GM12892 (cell line): ENCODE measurements around the gene MED9.

ENCODE experiments used
- DNase-seq: peaks from one replicate; pipeline ENCODE4 v3.0.0; 2011; ENCODE audit not compliant: insufficient read length
- FAIRE-seq: peaks from 2 replicates; lab custom pipeline; 2011; peaks lifted over from hg19 to GRCh38; lab: Jason Lieb, UNC
- POLR2A ChIP-seq: IDR thresholded peaks from 2 replicates; pipeline ENCODE4 v1.6.1; 2011; ENCODE audit warnings: low read depth, low read length, control low read depth
- POLR2AphosphoS5 ChIP-seq: IDR thresholded peaks from 2 replicates; pipeline ENCODE4 v1.6.1; 2011; ENCODE audit warnings: low read depth, low read length, control low read depth
- TAF1 ChIP-seq: IDR thresholded peaks from 2 replicates; pipeline ENCODE4 v1.6.1; 2011; ENCODE audit warnings: low read depth, mild to moderate bottlenecking, control low read depth, low read length, borderline replicate concordance

The MED9 gene

GRCh38 chr17:17526369-17526768 lies 49.6 kb downstream of the MED9 start:
- TF ChIP-seq TAF1 (no peak), POLR2AphosphoS5 (no peak), POLR2A (no peak)
- DNase-seq (no peak), FAIRE-seq (no peak)

DNA sequence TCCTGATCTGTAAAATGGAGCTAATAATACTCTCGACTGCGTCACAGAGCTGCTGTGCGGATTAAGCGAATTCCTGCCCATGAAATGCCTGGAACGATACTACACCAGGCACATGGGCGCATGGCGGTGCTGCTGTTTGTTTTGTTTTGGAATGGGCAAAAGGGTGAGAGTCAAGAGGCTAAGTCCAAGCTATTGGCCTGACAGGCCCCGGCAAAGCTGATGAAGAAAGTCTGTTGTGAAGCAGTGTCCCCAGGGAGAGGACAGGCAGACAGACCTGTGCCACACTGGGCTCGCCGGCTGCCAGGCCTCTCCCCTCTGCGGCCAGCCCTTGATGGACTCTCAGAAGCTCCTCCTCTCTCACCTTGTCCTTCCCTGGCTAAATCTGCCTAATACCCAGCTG lies 50.7 kb downstream of the MED9 start:
- no peak for TF ChIP-seq TAF1
- TF ChIP-seq POLR2A: no peak
- TF ChIP-seq POLR2AphosphoS5: no peak
- DNase-seq: no peak
- no peak for FAIRE-seq

DNA sequence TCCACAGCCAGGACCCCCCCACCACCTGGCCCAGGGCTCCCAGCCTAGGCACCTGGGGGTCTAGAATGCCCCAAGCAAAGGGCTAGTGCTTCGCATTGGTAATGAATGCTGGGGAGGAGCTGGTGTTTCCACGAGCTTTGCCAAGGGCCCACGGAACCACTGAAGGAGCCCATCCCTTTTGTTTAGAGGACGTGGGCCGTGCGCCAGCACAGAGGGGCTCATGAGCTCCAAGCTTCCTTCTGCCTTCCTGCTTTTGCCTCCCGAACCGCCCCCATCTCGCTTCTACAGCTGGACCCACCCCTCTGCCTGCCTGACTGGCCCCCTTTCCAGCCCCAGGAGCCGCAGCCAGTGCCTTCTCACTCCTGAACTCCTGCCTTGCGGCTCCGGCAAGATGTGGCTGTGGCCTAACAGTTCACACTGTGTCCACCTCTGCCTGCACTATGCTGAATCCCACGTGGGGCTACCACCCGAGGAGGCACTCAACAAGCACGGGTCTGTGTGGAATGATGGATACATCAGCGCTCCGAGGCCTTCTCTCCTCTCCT lies 51.2 kb downstream of the MED9 start:
- TF ChIP-seq TAF1 (no peak), POLR2A (no peak), POLR2AphosphoS5 (no peak)
- FAIRE-seq (no peak), DNase-seq (no peak)

GRCh38 chr17:17528696-17529652 lies 52.2 kb downstream of the MED9 start:
- TF ChIP-seq TAF1 (no peak), POLR2A (no peak), POLR2AphosphoS5 (no peak)
- DNase-seq (no peak), FAIRE-seq (no peak)

DNA sequence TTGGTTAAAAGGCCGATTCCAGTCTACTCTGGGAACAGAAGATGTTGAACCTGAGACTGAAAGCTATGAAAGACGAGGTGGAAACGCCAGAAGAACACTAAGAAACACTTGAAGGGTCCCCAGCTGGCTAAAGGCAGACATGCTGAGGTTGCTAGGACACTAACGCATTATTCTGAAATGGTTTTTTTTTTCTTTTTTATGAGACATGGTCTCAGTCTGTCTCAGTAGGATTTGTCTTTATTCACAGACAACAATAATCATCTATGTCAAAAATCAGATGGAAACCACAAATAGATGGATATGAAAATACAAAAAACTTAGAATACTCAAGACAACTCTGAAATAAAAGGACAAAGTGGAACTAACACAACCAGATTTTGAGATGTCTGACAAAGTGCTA lies 54.4 kb downstream of the MED9 start:
- no peak for FAIRE-seq
- DNase-seq: no peak
- no peak for TF ChIP-seq POLR2A
- TF ChIP-seq TAF1: no peak
- TF ChIP-seq POLR2AphosphoS5: no peak

GRCh38 chr17:17532991-17533390 lies 56.2 kb downstream of the MED9 start:
- TF ChIP-seq POLR2A (no peak), TAF1 (no peak), POLR2AphosphoS5 (no peak)
- FAIRE-seq (no peak), DNase-seq (no peak)

DNA sequence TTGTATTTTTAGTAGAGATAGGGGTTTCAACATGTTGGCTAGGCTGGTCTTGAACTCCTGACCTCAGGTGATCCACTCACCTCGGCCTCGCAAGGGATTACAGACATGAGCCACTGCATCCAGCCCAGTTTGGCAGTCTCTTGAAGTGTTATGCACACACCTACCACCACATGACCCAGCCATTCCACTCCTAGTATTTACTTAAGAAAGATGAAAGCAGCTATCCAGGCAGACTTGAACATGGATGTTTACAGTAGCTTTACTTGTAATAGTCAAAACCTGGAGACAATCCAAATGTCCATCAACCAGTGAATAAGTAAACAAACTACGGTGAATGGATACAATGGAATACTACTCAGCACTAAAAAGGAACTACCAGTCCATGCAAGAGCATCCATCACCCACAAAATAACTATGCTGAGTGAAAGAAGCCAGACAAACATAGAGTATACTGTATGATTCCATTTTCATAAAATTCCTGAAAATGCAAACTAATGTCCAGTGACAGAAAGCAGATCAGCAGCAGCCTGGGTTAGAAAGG lies 57.2 kb downstream of the MED9 start:
- no peak for FAIRE-seq

GRCh38 chr17:17535957-17536356 lies 59.2 kb downstream of the MED9 start:
- TF ChIP-seq TAF1 (no peak), POLR2A (no peak), POLR2AphosphoS5 (no peak)
- FAIRE-seq: no peak
- no peak for DNase-seq

More for the DNA sequence above, 57.2 kb downstream of the MED9 start:
- TF ChIP-seq TAF1 (no peak), POLR2A (no peak), POLR2AphosphoS5 (no peak)
- no peak for DNase-seq

DNA sequence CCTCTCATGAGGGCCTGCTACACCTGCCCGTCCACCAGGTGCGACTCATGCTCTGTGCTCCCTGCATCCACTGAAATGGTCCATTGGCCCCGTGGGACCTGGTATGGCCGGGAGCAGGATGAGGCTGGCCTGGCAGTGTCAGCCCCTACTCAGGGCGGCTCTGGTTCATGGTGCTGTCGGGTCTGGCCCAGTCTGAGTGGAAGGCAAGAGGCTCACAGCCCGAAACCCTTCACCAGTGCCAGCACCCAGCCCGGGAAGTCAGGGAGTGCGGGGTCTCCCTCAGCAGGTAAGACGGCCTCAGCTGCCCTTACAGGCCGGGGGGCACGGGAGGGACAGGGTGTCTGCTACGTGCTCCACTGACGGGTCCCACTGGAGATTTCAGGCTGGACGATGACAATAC lies 59.9 kb downstream of the MED9 start:
- FAIRE-seq (no peak), DNase-seq (no peak)
- TF ChIP-seq POLR2A (no peak), POLR2AphosphoS5 (no peak), TAF1 (no peak)

- no peak for DNase-seq
- TF ChIP-seq POLR2A (no peak), POLR2AphosphoS5 (no peak), TAF1 (no peak)
- FAIRE-seq: no peak
Observed at GRCh38 chr17:17537311-17538099, 60.7 kb downstream of the MED9 start.
